ENCODE data around the gene ZNF616.
"Not testable (repeated sequence)": the region's sequence is repeated elsewhere in the genome, so short reads cannot be mapped to it uniquely, and the experiment has no call there.

ZNF616 gene

DNA sequence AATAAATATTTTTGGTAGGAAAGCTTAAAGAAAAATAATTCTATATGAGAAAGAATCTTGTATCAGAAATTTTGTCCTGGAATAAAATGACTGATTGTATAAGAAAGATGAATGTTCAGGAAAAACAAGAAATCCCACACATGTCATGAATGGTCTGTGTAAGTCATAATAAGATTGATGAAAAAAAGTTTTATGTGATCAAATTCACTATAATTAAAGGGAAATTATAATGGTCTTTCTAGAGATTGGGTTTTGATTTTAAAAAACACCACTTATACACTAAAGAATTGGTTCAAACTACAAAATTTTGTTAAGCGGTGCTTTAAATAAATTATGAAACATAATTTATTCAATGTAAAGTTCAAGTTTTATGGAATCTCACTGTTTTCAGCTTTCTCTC lies 37.0 kb downstream of the ZNF616 start:
- FAIRE-seq: no peak

DNA sequence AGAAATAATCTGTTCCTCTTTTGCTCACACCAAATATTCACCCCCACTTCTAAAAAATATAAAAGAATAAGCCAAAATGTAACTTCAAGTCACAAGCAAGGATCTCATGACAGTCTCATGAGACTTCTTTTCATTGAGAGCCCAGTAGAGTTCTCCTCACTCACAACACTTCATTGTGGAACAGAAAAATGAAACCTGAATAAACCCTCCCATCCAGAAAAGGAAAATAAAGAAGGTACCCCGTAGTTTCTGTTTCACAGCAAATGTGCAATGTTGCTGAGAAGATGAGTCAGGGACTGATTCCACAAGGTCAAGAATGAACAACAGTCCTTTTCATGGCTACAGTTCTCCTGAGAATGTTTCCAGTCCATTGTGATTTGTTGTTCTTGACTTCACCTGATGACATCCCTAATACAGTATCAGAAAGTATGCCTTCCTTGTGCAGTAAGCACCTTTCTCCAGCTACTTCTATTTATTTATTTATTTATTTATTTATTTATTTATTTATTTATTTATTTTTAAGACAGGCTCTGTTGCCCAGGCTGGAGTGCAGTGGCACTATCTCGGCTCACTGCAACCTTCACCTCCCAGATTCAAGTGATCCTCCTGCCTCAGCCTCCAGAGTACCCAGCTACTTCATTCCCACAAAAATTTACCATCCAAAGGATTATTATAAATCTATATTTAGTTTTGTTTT lies 37.7 kb downstream of the ZNF616 start:
- FAIRE-seq: no peak

DNA sequence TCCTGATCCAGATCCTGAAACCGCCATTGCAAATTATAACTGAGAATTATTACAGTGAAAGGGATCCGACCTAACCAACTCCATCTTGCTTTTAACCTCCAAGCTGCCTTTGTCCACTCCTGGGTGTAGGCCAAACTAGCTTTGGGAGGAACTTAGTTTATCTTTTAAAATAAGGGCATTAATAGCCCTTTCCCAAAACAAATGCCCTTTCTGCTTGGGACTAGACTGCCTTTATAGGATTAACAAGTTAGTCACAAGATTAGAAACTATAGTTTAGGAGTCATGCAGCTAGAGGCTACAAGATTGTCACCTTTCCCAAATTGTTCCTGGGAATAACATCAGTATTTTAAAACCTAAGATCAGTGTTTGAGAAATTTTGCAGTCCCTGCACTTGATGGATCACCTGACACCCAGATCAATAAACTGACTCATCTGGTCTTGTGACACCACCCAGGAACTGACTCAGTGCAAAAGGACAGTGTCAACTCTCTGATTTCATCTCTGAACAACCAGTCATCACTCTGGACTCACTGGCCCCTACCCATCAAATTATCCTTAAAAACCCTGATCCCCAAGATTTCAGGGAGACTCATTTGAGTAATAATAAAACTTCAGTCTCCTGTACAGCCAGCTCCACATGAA lies 40.1 kb downstream of the ZNF616 start:
- FAIRE-seq: no peak

DNA sequence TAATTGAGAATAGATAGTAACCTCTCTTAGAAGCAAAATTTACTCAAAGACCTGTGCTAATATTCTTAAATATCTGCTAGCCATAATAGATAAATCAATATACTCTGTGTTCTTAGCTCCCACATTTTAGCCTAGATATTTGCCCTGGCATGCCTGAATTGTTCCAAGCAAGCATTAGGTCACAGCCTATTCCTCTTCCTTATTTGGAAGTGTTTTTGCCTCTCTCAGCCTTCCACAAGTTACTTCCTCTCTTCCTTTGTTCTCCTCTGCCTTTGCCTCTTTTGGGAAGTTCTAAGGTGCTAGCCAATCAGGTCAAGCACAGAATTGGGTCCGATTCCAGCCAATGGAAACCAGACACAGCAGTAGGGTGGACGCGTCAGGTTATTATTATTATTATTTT lies 43.3 kb downstream of the ZNF616 start:
- FAIRE-seq: not testable (repeated sequence)

DNA sequence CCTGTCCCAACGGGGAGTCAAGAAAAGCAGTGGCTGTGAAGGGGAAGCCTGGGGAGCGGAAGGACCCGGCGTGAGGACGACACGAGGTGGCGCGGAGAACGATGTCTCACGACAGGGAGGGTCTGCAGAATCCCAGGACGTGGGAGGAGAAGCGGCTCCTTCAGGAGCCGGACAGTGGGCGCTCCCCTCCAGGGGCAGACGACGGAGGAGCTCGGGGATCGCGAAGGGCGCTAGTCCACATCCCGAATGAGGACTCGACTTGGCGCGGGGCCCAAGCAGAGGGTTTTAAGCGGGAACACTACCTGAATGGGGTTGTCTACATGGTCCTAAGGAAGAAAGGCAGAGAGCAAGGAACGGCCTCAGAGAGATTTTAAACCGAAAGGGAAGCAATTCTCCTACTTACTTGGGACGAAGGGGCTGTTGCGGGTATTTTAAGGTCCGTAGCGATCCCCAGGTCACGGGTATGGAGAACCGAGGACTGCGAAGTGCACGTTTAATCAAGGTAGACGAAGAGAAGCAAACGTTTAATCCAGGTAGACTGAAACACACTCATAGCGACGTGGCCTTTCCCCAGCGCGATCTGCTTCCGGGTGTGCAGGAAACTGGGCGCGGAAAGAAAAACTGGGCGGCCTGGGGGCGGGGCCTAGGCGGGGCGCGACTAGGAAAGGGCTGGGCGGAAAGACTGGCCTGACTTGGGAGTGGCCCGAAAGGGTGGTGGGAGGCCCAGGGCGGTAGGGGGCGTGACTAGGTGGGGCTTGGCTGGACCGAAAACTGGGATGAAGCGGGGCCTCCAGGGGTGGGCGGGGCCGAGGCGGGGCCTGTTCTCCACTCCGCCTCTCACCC lies 44.3 kb downstream of the ZNF616 start, which contains the start of gene ZNF841:
Gene ZNF841, minus strand, starts transcription at position 594 of the 843 bp plus-strand sequence. CDS start 10,964 bp downstream, outside the sequence.
- peak; percentile 5 for FAIRE-seq

DNA sequence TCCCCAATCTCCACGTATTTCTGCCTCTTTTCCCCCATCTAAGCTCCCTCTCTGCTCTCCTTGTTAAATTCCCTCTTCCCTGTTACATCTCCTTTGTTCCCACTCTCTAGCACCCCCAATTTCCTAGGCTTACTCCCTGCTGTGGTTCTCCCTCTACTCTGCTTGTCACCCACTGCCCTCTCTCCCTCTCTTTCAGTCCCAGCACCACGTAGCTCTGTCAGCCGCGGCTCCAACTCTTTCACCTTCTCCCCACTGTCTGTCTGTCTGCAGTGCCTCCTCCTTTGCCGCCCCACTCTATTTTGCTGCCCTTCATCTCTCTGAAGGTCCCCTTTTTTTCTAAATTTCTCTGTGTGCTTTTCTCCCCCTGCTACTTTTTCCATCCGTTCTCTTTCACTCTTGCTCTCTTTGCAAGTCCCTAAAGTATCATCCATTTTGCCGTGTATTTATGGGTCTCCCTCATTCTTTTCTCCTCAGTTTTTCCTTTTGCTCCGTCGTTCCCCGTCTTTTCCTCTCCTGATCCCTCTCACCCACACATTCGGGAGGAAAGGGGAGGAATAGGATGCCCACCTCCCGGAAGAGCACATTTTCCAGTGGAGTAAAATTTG lies 45.1 kb downstream of the ZNF616 start:
- no peak for FAIRE-seq

DNA sequence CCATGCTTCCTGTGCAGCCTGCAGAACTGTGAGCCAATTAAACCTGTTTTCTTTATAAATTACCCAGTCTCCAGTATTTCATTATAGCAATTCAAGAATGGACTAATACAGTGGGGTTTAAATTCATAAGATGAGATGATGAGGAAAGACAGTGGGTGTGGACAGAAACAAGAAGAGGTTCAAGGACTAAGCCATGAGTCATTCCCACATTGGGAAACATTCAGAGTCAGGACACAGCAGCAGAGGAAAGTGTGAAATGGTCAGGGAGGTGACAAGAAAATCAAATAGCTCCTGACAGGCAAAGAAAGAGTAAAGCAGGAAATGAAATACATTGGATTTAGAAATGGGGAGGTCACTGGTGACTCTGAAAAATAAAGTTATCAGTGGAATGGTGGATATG lies 53.3 kb downstream of the ZNF616 start:
- FAIRE-seq: no peak

DNA sequence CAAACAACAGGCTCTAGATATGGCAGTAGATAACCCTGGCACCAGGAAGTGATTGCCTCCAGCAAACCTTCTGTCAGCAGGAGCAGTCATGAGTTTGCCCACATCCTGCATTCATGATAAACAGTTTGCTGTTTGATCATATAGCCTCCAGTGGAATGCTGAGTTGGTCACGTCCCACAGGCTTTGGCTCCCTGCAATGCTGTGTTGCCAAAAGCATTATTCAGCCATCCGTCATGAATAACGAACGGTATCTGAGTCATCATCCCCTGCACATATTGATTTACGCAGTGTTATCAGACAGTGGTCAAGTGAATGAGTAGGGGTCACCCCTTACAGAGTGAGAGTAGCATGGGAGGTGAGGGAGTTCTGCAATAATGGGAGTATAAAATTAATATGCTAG lies 69.2 kb downstream of the ZNF616 start:
- no peak for FAIRE-seq

DNA sequence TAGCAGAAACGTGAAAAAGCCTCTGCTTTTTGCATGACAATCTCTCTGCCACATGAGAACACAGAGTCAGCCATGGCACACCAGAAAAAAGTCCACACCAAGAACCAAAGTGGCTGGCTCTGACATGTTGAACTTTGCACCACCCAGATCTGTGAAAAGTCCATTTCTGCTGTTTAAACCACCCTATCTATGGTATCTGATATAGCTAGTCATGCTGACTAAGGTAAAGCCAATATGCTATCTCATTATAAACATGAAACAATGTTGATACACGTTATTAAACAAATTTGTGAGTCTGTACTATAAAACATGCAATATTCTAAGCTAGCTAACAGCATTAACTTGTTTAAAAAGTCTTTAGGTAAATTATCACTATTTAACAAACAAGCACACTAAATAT lies 70.1 kb downstream of the ZNF616 start:
- FAIRE-seq: no peak

DNA sequence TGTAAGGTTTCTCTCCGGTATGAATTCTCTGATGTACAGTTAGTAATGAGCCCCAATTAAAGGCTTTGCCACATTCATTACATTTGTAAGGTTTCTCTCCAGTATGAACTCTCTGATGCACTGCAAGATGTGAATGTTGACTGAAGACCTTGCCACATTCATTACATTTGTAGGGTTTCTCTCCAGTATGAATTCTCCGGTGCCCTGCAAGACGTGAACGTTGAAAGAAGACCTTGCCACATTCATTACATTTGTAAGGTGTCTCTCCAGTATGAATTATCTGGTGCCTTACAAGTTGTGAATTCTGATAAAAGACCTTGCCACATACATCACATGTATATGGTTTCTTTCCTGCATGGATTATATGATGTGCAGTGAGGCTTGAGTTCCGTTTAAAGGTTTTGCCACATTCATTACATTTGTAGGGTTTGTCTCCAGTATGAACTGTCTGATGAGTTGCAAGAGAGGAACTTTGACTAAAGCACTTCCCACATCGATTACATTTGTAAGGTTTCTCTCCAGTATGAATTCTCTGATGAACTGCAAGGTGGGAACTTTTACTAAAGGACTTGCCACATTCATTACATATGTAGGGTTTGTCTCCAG lies 73.4 kb downstream of the ZNF616 start:
- FAIRE-seq: no peak

DNA sequence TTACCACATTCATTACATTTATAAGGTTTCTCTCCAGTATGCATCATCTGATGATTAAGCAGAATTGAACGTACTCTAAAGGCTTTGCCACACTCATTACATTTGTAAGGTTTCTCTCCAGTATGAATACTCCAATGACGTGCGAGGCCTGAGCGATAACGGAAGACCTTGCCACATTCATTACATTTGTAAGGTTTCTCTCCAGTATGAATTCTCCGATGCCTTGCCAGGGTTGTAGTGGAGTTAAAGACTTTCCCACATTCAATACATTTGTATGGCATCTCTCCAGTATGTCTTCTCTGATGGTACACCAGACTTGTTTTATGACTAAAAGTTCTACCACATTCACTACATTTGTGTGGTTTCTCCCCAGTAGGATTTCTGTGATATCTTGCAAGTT lies 74.3 kb downstream of the ZNF616 start:
- no peak for FAIRE-seq
